Activated CD8-positive, alpha-beta memory T cell treated with anti-CD3 and anti-CD28 coated beads for 1 hour (primary cell): ENCODE results near the gene NOSTRIN.
"Not testable (repeated sequence)": the region's sequence is repeated elsewhere in the genome, so short reads cannot be mapped to it uniquely, and the experiment has no call there.

Experiments used
- DNase-seq, 2 donors: peaks; one replicate each; pipeline ENCODE4 v3.0.0-alpha.2; 2020; ENCODE audit warnings: low read depth in 1 of 2; ENCODE audit errors: extremely low read depth in 1 of 2

Gene NOSTRIN

DNA sequence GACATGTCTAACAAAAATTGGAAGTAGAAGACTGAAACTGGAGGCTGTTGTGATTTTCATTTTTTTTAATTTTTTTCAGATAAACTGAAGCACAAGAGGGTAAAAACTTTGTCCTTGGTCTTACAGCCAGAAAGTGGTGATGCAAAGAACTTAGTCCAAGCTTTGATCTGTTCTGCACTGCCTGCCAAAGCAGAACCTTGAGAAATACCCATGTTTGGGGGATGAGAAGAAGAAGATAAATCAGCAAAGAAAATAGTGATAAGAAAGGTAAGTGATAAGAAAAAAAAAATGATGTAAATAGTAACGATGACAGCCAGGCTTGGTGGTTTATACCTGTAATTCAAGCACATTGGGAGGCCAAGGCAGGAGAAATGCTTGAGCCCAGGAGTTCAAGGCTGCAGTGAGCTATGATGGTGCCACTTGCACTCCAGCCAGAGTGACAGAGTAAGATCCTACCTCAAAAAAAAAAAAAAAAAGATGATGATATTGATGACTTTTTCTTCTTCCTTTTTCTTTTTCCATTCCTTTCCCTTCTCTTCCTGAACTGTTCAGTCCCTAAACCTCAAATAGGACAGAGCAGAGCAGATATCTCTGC is 14.6 kb upstream of the NOSTRIN start:
- DNase-seq, result no peak

DNA sequence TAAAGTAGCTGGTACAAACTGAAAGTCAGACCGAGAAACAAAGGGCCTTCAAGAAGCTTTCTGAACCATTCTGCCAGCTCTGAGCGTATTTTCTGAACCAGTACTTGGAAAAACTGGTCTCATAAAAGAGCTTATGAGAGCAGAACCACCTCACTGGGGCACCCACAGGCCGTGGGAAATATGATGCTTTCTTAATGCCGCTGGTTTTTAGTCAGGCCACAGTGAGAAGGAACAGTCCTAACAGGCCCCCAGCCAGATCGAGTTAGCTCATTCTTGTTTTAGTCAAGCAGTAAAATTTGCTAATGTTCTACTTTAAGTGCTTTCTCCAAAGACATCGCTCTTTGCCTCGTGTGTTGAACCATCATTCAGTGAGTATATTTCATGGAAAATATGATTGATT is 12.7 kb upstream of the NOSTRIN start:
- DNase-seq, result no peak

DNA sequence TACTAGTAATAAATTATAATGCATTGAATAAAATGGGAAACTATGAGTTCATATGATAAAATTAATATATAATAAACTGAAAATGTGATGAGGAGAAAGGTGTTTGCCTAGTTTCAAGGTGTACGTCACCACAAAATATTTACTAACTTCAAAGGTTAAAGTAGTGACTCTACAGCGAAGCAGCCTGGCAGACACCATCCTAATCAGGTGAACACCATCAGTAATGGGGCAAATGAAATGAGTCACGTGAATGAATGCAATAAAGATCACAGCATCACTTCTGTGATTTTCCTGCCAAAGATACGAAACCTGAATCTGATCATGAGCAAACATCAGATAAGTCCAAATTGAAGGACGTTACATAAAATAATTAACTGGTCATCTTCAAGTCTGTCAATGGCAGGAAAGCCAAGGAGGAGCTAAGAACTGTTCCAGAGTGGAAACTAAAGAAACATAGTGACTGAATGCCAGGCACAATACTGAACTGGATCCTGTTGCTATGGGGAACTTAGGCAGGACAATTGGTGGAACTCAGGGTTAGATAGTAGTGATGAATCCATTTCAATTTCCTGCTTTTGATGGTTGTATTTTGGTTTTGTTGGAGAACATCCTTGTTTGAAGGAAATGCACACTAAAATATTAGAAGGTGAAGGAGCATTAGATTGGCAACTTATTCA is 12.1 kb upstream of the NOSTRIN start:
- DNase-seq, result no peak

DNA sequence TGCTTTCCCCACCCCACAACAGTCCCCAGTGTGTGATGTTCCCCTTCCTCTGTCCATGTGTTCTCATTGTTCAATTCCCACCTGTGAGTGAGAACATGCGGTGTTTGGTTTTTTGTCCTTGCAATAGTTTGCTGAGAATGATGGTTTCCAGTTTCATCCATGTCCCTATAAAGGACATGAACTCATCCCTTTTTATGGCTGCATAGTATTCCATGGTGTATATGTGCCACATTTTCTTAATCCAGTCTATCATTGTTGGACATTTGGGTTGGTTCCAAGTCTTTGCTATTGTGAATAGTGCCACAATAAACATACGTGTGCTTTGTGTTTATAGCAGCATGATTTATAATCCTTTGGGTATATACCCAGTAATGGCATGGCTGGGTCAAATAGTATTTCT is 11.3 kb upstream of the NOSTRIN start:
- not testable (repeated sequence) for DNase-seq

DNA sequence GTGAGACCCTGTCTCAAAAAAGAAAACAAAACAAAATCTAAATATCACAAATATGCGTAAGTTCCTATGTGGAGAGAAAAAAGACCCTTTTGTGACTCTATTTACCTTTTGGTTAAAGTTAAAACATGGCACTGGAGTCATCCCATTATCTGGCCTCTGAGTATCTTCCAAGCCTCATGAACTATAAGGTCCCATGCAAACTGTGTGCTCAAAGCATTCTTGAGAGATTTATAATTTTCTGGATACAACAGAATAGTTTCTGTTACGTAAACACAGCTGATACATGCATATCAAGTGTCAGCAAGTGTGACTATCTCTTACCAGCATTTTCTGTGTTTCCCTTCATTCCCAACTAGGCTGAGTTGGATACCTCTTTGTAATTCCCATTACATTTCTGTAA is 8.8 kb upstream of the NOSTRIN start:
- no peak for DNase-seq

DNA sequence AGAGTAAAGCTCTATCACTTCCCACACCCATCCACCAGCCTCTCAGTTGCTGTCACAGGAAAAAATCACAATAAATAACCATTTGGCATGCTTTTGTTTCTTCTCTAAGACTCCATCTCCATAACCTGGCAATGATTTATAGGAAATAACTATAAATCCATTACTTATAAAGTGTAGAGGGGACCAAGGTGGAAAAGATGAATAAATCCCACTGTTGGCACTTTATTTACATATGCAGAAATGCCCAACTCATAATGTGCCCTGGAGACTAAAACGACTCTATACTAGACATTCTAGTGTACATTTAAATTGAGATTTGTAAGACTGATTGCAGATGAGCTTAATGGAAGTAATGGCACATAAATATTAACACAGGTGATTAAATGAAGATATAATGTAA is 7.5 kb upstream of the NOSTRIN start:
- no peak for DNase-seq

DNA sequence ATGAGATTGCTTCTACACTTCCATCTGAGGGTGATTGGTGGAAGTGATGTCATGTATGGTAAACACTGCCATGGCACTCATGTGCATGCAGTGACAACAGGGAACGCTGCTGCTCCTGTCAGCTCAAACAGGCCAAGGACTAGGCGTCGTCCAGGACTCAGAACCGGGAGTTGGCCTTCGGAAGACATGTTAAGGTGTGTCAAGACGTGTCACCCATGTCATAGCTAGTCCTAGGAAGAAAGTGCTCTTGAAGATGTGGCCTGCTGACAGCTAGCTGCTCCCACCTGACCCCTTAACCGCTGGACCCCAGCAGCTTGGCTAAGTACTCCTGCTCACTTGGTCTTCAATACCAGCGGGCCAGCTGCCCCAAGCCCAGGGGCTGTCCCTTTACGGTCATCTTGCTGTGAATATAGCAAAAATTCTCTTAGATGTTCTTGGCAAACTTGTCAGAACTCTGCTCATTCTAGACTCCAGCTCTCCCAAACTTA is 6.3 kb upstream of the NOSTRIN start:
- no peak for DNase-seq

DNA sequence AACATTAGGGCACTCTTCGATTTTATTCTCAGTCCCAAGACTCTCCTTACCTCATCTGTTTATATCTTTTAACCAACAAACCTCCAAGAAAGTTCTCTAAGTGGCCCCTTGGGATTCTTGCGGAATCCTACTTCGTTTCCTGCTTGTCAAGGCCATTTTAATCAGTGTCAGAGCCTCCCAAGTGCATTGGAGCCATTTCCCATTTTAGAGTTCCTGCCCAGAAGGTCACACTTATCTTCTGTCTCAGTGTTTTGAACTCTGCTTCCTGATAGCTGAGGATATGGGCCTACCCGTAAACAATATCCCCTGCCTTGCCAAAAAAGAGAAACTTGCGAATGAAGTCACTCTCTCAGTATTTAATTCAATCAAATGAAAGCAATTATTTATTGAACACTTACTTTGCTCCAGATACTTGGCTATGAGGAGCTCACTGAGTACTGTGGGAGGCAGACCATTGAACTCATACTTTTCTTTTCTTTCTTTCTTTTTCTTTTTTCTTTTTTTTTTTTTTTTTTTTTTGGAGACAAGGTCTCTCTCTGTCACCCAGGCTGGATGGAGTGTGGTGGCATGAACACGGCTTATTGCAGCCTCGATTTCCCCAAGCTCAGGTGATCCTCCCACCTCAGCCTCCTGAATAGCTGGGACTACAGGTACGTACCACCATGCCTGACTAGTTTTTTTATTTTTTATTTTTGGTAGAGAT is 5.7 kb upstream of the NOSTRIN start:
- DNase-seq, result no peak

DNA sequence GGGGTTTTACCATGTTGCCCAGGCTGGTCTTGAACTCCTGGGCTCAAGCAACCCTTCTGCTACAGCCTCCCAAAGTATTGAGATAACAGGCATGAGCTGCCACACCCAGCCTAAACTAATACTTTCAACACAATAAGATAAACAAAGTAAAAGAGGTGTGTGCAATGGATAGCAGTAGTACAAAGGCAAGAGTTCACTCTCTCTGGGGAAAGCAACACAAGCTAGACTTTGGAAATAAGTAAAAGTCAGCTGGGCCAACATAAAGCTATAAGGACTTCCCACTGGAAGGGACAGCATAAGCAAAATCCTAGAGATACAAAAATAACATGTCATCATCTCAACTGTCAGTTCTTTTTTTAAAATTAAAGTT is 5.2 kb upstream of the NOSTRIN start:
- no peak for DNase-seq

DNA sequence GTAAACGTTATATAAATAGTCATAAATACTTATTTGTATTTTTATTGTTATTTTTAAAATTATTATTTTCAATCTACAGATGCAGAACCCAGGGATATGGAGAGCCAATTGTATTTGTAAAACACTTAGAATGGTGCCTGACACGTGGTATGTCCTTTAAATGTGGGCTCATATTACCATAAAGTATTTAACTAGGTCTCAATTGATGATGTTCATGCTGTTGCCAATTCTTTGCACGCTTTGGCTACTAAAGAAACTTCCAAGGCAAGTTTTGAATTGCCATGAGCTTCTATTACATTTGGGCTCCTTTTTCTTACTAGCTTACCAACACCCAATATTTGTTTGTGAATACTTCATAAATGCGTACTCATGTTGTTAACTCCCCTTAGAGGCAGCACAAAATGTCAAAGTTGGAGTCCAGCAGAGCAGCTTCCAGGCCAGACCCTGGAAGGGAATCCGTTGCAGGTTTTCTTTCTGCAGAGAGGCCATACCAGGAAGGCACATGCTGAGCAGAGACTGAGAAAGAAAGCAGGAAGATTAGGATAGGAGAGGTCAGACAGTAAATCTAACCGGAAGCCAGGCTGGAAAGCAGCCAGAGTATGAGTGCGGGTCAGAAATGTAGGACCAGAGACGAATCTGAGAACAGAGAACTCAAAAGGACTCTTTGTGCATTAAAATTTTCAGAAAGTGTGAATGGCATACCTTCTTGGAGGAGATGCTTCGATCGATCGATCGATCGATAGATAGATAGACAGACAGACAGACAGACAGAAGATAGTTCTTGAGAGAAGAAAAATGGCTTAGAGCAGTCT is 4.2 kb upstream of the NOSTRIN start:
- no peak for DNase-seq

DNA sequence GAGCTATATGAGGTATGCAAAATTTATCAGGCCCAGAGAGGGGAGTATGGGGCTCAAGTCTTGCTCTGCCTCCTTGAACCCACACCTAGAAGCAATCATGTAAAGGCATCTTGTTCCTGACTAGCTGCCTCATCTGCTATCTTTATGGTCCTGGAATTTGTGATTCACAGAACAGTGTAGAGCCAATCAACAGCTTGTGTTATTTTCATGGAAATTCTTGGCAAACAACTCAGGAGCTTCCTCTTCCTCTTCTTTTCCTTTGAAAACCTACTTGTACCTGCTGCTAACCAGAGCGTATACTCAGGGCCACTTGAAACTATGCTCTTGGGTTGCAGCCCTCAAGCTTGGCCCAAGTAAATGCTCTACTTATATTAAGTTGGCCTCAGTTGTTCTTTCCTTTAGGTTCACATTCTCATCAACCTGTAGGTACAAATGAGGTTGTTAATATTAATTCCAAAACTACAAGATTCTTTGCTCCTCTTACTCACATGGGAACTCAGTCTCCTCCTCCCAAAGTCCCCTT is 3.5 kb upstream of the NOSTRIN start:
- no peak for DNase-seq

DNA sequence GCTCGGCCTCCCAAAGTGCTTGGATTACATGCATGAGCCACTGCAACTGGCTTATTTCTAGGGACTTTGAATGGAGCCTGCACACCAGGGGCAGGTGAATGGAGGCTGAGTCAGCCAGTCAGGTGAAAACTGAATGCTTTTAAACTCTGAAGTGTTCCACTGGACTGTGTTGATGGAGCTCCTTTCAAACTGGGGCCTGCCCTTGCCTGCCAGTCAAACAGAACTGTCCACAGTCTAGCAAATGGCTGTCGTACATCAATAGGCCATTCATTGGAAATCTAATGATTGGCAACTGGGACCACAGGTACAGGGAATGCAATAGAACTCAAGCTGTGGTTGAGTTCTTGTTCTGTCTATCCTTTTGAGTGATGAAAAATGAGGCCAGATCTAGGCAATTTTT is 966 bp upstream of the NOSTRIN start:
- no peak for DNase-seq

DNA sequence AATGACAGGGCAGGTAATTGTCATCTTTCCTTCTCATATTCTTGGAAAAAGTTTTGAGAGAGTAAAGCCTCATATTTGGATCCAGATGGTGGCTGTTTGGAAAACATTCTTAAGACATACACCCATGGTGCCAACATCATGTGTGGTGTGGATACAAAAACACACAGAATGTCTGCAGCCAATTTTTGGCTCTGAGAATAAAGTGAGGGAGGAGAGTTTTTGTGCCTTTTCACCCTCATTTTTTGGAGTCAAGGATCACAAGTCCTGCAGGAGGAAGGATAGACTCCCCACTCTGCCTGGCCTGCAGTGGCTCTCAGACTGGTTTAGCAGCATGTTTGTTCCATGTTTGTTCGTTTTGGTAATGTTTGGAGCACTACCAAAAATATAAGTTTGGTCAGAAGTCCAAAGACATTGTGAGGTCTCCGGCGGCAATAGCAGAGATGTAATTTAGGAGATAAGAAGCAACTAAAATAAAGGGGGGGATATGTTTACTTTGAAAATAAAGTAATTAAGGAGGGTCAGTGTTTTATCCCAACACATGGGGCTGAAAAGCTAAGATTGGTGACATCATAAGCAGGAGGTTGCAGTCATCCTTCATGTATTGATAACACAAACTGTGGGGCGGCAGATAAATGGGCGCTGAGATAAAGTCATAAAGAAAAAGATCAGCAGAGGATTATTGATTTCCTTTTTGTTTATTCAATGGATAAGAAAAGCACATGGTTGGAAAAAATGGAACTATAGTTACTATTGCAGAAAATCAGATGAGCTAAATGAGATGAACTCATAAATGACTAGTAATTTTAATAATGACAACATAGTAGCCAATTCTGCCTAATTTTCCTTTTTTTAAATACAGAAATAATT is 655 bp downstream of the NOSTRIN start:
- no peak for DNase-seq

DNA sequence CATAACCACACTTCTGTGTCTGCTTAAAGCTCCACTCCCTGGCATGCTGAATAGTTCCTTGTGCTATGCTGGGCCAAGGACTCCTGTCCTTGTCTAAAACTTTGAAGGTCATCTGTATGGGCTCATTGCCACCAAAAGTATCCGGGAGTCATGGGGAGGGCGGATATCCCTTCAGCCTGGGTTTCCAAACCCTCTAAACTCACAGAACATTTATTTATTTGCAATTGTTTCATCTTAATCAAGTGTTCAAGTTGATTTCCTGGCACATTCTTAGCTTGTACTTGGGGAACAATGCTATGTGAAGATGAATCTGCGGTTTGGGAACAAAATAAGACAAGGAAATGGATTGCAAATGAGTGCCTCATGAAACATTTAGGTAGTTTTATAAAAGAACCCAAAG is 1.8 kb downstream of the NOSTRIN start:
- no peak for DNase-seq

DNA sequence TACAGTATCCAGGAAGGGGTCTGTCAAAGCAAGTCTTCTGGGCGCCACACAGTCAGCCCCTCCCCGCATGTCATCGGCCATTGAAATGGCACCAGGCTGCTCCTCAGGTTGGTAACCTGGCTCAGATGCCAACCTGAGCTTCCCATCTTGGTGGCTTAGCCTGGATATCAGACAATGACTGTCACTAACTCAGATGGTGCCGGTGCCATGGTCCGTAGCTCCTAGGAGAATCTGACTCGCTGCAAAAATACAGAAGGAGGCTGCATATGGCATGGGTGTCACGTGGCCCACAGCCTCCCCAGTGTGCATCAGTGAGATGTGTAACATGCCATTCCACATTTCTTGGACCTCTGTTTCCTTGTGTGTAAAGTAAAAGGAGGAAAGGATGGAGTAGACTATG is 3.2 kb downstream of the NOSTRIN start:
- DNase-seq, result no peak

DNA sequence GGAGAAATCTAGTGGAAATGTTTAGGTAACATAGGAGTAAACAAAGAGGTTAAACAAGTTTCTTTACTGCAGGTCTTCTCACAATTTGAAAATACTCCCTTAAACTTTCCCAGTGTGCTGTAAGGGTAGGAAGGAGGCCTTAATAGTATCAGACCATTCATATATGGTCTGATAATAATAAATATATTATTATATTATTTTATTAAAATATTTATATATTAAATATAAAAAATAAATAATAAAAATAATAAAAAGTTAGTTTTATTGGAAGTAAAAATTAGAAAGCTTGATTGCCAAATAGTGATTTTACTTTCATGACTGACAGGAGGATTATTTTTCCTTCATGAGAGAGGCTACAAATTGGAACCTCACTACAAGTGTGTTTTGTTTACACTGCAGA is 7.1 kb downstream of the NOSTRIN start:
- no peak for DNase-seq

DNA sequence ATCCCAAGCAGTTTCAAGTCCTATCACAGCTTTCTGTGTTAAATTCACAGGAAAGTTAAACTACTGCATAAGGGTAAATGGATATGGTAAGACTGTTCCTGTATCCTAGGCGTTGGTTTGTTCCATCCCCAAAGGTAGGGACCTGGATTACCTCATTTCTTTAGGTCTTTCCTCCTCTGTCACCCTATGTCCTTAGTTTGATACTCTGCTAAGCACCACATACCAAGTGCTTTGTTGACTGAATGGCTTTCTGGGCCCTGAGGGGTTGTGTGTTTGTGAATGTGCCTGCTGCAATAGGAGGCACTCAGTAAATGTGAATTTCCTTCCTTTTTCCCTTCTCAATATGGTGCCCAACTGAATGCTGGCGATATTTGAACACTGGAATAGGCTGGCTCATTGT is 7.8 kb downstream of the NOSTRIN start:
- DNase-seq, result no peak

DNA sequence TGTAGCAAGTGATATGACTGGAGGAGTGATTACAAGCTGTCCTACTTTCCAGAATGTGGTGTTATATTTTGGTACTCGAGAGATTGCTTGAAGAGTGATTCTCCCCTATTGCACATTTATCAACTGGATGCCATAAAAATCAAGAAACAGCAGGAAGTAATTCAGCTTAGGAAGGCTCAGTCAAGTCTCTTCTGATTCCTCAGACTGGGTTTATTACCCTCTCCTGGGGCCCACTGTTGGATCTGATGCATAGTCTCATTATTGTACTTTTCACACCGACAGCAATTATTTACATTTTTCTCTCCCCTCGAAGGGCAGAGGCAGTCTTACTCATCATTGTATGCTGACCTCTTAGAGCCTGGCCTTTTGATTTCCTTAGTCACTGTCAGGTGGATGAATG is 9.3 kb downstream of the NOSTRIN start:
- DNase-seq, result no peak

DNA sequence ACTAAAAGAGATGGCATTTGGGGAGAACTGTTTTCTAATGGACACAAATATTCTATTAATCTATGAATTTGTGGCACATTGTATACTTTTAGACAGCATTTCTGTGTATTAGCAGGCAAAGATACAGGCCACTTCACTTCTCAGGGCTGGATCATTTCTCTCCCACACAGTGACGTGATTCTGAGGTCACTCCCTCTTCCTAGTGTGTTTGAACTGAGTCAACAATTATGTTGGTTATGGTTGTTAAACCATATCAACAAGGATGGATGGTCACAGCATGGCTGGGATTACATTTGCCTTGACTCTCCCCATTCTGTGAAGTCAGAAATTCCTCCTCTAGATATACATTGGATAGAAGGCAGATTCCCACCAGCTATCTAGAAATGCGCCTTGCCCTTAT is 11.6 kb downstream of the NOSTRIN start:
- DNase-seq, result no peak
